ENCODE measurements around the gene CPA2. TPM values are rescaled to one million over a fixed set of nuclear protein-coding genes. Genes with fewer than 3 reads are reported as not detected.

The CPA2 gene
- total RNA-seq, 2 donors from 2014 or later: not detected

DNA sequence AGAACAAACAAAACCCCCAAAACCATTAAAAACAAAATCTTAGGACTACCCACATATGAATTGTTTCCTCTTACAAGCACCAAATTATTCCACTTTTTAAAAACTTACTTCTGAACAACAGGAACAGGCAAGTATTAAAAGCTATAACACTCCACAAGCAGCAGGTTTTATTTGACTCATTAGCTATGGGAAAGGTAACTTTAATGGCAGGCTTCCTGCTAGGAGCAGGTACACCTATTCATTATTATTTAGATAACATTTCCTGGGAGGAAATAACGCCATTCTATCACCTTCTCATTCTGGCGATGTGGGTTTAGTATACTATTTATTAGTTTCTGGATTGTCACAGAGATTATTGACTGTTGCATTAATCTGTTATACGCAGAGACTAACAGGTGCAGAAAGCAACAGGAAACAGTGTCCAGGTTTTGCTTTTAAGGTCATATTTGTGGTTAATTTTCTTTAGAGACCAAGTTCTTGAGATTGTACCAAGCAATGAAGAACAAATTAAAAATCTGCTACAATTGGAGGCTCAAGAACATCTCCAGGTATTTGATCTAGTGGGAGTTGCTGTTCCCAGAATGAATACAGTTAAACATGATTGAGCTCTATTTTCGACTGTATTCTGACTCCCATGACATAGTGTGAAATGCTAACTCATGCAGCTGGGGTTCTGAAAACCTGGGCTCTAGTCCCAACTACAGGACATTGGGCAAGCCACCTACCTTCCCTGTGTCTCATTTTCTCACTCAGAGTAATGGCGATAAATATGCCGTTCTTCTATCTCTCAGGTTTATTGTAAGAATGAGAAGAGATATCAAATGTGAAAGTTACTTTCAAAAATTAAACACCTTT, 2.0 kb downstream of the CPA2 start:
- H3K4me1 Mint-ChIP-seq (ENCODE audit: low read depth): peaks cover 6% of the 10 kb centered on the region
- no peak for ATAC-seq (replicated peaks in 1 of 2)
- H3K27me3 Mint-ChIP-seq (ENCODE audit: low read depth): no peaks in the 10 kb centered on the region
- H3K27ac Mint-ChIP-seq: no peak overlapping the region
- DNase-seq: no peak
- H3K36me3 Mint-ChIP-seq (ENCODE audit: insufficient read depth in 2 of 2): no peaks in the 10 kb centered on the region
- no peaks in the 10 kb centered on the region for H3K9me3 Mint-ChIP-seq
- H3K4me3 Mint-ChIP-seq: no peak overlapping the region

DNA sequence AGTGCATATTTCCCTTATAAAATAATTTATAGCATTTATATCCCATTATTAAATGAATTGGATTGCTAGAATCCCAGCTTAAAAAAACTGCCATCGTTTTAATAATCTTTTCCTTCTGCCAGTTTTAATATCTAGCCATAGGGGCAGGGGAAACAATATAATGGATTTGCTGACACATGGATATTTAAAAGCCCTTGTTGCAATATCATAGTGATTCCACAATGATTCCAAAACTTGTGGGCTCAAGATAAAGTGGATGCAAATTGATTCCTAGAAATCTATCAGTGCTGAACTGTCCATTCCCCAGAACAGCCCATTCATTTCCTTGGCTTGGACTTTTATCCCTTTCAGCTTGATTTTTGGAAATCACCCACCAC, 2.6 kb downstream of the CPA2 start:
- H3K4me1 Mint-ChIP-seq (ENCODE audit: low read depth): peaks cover 6% of the 10 kb centered on the region
- H3K4me3 Mint-ChIP-seq: no peak overlapping the region
- H3K36me3 Mint-ChIP-seq (ENCODE audit: insufficient read depth in 2 of 2): no peaks in the 10 kb centered on the region
- H3K9me3 Mint-ChIP-seq: no peaks in the 10 kb centered on the region
- no peak for DNase-seq
- no peaks in the 10 kb centered on the region for H3K27me3 Mint-ChIP-seq (ENCODE audit: low read depth)
- ATAC-seq (replicated peaks in 1 of 2): no peak
- H3K27ac Mint-ChIP-seq: no peak overlapping the region

DNA sequence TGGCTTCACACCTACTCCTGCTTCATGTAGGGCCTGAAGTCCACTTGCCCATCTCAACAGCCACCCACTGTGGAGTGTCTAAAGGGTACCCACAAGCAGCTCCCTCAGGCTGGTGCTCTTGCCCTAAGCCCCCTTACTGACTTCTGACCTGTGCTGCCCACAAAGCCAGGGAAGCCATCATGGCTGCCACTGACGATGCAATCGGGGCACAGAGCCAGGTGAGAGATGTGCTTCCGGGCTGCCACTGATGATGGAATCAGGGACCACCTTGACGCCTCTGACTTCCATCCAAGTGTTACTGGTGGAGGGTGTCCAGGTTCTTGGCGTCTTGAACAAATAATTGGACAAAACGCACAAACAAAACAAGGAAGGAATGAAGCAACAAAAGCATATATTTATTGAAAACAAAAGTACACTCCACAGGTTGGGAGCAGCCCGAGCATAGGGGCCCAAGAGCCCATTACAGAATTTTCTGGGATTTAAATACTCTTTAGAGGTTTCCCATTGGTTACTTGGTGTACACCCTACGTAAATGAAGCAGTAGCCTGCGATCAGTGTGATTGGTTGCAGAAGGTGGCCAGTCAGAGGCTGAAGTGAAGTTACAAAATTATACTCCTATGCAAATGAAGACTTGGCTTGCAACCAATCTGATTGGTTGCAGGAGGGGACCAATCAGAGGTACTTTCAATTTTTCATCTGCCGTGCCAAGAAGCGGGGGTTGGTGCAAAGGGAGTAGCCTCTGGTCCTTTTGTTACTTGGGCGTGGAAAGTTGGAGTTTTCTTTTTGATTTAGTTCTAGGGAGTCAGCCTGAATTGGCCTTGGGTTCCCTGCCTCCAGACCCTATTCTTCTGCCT, 4.5 kb downstream of the CPA2 start:
- peaks cover 8% of the 10 kb centered on the region for H3K27me3 Mint-ChIP-seq (ENCODE audit: low read depth)
- no peak overlapping the region for H3K4me3 Mint-ChIP-seq
- H3K36me3 Mint-ChIP-seq (ENCODE audit: insufficient read depth in 2 of 2): no peaks in the 10 kb centered on the region
- no peak overlapping the region for H3K27ac Mint-ChIP-seq
- peaks cover 12% of the 10 kb centered on the region for H3K4me1 Mint-ChIP-seq (ENCODE audit: low read depth)
- no peaks in the 10 kb centered on the region for H3K9me3 Mint-ChIP-seq
- ATAC-seq (replicated peaks in 1 of 2) (no peak), DNase-seq (no peak)

DNA sequence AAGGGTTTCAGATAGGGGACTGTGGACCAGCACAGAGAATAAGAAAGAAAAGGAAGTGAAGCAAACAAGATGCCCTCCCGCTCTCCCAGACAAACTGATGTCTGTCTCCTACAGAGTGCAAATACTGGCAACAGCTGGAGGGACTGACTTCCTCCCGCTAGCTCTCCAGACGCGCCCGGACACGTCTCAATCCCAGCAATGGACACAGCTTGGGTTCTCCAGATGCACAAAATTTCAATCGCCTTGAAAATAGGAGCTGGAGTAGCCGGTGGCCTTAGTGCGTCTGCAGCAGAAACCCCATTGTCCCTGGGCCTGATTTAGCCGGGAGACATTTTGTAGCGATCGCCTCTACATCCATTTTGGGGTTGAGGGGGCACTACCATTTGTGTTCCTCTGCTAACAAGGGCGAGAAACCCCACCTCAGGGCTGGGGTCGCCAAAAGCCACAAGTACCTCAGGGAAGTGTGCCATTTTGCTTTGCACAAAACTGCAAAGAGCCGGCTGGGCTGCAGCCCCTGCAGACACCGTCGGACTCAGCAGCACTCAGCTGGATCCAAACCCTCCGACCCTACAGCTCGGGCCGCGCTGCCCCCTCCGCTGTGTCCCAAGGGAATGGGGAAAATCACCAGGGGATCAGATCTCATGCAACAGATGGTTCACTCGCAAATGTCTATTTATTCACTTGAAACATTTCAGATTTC, 5.9 kb downstream of the CPA2 start:
- Mint-ChIP-seq H3K36me3 (ENCODE audit: insufficient read depth in 2 of 2) (no peaks in the 10 kb centered on the region), H3K4me3 (peak overlapping the region; percentile 60 to 69), H3K27ac (no peak overlapping the region), H3K27me3 (ENCODE audit: low read depth) (peaks cover 8% of the 10 kb centered on the region), H3K4me1 (ENCODE audit: low read depth) (peaks cover 23% of the 10 kb centered on the region), H3K9me3 (no peaks in the 10 kb centered on the region)
- ATAC-seq (replicated peaks in 1 of 2) (no peak), DNase-seq (no peak)

DNA sequence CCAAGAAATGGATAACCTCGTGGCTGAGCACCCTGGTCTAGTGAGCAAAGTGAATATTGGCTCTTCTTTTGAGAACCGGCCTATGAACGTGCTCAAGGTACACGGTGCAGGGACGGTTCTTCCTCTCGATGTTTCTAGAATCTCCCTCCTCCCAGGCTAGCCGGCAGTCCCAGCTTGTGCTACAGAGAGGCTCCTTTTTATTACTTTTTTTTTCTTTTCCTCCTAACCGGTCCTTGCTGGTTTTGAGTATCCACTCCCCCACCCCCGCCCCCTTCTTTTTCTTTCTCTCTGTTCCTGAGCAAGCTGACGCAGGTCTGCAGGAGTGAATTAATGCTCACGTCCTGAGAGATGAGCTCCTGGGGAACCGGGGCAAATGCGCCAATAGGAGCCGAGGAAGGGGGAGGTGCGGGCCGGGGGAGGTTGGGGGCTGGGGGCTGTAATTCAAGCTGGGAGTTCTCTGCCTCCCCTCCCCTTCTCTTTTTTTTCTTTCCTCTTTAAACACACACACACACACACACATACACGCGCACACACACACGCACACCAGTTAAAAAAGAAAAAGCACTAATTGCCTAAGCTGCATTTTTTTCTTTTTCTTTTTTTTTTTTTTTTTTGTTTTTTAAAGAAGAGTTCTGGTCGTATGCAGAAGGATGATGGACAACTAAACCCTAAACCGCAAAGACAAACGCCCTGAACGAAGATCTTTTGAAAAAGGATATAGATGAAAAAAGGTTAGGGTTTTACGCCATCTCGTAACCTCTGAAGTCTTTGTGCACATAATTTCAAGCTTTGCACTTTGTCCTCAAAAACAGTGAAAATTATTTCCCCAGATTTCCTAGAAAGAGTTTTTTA, 6.6 kb downstream of the CPA2 start:
- Mint-ChIP-seq H3K27ac (no peak overlapping the region), H3K9me3 (no peaks in the 10 kb centered on the region), H3K4me1 (ENCODE audit: low read depth) (peaks cover 27% of the 10 kb centered on the region), H3K27me3 (ENCODE audit: low read depth) (peaks cover 8% of the 10 kb centered on the region), H3K36me3 (ENCODE audit: insufficient read depth in 2 of 2) (no peaks in the 10 kb centered on the region), H3K4me3 (peak overlapping the region; percentile 60 to 69)
- ATAC-seq (replicated peaks in 1 of 2) (no peak), DNase-seq (no peak)

DNA sequence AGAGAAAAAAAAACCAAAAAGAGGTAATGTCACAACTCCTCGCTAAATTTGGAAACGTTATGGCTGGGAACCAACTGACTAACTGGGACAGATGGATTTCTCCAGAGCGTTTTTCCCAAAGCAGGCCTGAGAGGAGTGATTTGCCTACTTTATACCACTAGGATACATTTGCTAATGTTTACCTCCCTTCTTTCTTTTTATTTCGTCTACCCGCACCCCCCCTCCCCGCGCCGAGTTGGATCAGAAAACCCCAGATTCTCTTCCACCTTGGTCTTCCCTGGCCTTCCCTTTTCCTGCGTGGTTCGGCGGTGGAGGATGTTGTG, 7.2 kb downstream of the CPA2 start:
- H3K4me3 Mint-ChIP-seq: peak overlapping the region; percentile 60 to 64
- H3K36me3 Mint-ChIP-seq (ENCODE audit: insufficient read depth in 2 of 2): no peaks in the 10 kb centered on the region
- peaks cover 8% of the 10 kb centered on the region for H3K27me3 Mint-ChIP-seq (ENCODE audit: low read depth)
- peaks cover 27% of the 10 kb centered on the region for H3K4me1 Mint-ChIP-seq (ENCODE audit: low read depth)
- no peak for DNase-seq
- H3K27ac Mint-ChIP-seq: no peak overlapping the region
- no peaks in the 10 kb centered on the region for H3K9me3 Mint-ChIP-seq
- no peak for ATAC-seq (replicated peaks in 1 of 2)

DNA sequence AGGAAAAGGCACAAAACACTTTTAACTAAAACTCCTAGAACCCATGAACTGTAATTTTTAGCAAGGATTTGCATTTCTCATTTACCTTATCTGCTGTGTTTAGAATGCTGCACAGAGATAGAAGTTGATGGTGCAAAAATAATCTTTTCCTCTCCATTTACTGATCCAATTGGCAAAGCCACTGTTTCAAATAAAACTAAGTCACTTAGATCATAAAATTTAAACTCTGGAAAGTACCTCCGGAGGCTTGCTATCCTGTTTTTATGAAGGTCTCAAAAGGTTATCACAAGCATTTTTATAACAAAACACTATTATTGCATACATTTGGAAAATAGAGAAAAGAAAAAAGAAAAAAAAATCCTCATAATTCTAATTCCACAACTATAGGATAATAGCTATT, 7.6 kb downstream of the CPA2 start:
- no peaks in the 10 kb centered on the region for H3K36me3 Mint-ChIP-seq (ENCODE audit: insufficient read depth in 2 of 2)
- H3K27me3 Mint-ChIP-seq (ENCODE audit: low read depth): peaks cover 8% of the 10 kb centered on the region
- no peak for DNase-seq
- no peak overlapping the region for H3K27ac Mint-ChIP-seq
- peaks cover 27% of the 10 kb centered on the region for H3K4me1 Mint-ChIP-seq (ENCODE audit: low read depth)
- H3K9me3 Mint-ChIP-seq: no peaks in the 10 kb centered on the region
- peak overlapping the region in 1 of 2 donors; percentile 64 for H3K4me3 Mint-ChIP-seq
- ATAC-seq (replicated peaks in 1 of 2): no peak

DNA sequence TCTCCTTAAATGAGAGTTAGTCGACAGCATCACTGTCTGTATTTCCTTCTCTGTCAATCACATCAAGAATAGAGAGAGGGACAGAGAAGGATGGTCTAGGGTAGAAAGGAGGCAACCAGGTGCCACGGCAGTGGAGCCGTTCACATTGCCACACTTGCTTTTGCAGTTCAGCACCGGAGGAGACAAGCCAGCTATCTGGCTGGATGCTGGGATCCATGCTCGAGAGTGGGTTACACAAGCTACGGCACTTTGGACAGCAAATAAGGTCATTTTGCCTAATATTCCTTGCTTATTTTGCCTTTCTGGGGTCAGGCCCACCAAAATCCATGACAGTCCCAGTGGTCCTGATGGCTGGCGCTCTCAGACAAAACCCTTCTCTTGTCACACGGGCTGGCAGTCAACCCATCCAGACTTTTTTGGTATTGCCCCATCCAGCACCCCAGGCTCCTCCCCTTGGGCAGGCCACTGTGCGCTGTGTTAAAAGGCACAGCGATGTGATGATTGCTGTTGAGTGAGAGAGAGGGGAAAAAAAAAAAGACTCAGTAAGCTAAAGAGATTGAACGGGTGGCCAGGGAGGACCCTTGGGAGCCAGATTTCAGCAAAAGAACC, 8.4 kb downstream of the CPA2 start:
- ATAC-seq (replicated peaks in 1 of 2) (no peak), DNase-seq (no peak)
- H3K36me3 Mint-ChIP-seq (ENCODE audit: insufficient read depth in 2 of 2): no peaks in the 10 kb centered on the region
- peaks cover 27% of the 10 kb centered on the region for H3K4me1 Mint-ChIP-seq (ENCODE audit: low read depth)
- no peak overlapping the region for H3K4me3 Mint-ChIP-seq
- no peak overlapping the region for H3K27ac Mint-ChIP-seq
- H3K9me3 Mint-ChIP-seq: no peaks in the 10 kb centered on the region
- H3K27me3 Mint-ChIP-seq (ENCODE audit: low read depth): peaks cover 8% of the 10 kb centered on the region

DNA sequence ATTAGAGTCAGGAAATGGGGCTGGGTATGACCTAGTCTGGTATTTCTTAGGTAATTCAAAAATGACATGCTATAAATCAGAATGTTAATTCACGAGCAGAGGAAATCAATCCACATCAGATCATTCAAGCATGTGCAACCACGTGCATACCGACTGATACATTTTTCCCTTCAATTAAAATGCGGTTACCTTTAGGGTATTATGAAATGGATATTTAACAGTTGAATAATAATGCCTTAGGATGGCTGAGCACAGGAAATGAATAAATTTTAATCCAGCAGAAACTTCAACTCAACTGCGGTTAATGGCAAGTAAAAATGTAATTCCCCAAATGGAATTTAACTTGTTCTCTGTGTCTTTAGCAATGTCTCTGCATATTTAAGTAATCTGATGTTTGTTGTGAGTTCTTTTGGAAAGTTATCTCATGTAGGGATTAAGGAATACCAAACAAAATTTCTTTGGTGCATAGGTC, 9.2 kb downstream of the CPA2 start:
- Mint-ChIP-seq H3K4me1 (ENCODE audit: low read depth) (peaks cover 27% of the 10 kb centered on the region), H3K27ac (no peak overlapping the region), H3K9me3 (no peaks in the 10 kb centered on the region), H3K27me3 (ENCODE audit: low read depth) (peaks cover 8% of the 10 kb centered on the region), H3K36me3 (ENCODE audit: insufficient read depth in 2 of 2) (no peaks in the 10 kb centered on the region), H3K4me3 (no peak overlapping the region)
- ATAC-seq (replicated peaks in 1 of 2) (no peak), DNase-seq (no peak)

DNA sequence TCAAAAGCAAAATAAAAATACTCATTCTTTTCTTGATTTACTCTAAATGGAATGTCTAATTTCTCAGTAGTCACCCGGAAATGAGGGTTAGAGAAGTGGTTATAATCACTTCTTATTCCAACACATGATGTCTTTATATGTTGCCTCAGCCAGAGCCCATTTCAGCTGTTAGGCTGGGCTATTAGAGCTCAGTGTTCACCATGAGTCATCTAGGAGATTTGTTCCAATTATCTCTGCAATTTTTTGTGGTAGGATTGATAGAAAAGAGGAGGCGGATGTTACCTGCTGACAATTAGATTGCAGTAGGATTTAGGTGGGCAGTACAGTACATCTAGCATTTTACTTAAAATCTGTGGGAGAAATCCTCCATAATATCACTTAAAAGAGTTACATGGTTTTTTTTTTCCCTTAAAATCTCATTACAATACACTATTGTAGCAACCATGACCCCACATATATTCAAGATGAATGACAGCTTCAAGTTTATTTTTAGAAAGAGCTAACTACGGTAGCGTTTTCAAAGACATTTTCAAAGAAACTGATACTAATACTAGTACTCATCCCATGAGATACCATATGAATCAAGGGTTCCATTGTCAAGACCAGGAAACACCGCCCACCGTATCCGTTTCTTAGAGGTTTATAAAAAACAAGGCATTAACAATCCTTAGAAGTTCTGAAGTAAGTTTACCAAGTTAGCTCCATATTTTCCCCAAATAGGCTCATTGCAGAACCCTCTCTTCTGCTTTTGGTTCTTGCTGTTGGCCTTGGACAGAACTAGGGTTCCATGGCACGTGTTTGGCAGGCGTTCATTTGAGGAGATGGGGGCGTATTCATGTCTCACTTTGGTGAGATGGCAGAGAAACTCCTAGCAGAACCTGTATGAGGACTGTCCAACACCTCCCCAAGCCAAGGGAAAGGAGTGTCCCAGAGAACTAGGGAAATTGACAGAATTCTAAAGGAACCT, 10.4 kb downstream of the CPA2 start:
- Mint-ChIP-seq H3K4me1 (ENCODE audit: low read depth) (peaks cover 27% of the 10 kb centered on the region), H3K27ac (peak overlapping the region; percentile 96), H3K36me3 (ENCODE audit: insufficient read depth in 2 of 2) (no peaks in the 10 kb centered on the region), H3K4me3 (peak overlapping the region; percentile 31 to 82), H3K27me3 (ENCODE audit: low read depth) (peaks cover 8% of the 10 kb centered on the region), H3K9me3 (no peaks in the 10 kb centered on the region)
- ATAC-seq (replicated peaks in 1 of 2) (peak; percentile 87 to 91), DNase-seq (peak; percentile 33 to 50)
